HT-29 (cell line): Measurements from ENCODE around the gene GKAP1. TPM values are rescaled to one million over a fixed set of nuclear protein-coding genes. Genes with fewer than 3 reads are reported as not detected.
"Not testable (repeated sequence)": the region's sequence is repeated elsewhere in the genome, so short reads cannot be mapped to it uniquely, and the experiment has no call there.

Source experiments
- DNase-seq: peaks from one replicate; pipeline ENCODE4 v3.0.0-alpha.2; 2015; ENCODE audit warnings: low spot score
- total RNA-seq: library from RNA; depleted of rRNA; stranded (reverse); fragments of >200 nt; shearing (Covaris generic); gene quantifications from 2 replicates; pipeline ENCODE4 v1.2.3, GENCODE V29; 2014

Gene GKAP1
- total RNA-seq, 1 experiment from 2014 or later, result 0.74 TPM

DNA sequence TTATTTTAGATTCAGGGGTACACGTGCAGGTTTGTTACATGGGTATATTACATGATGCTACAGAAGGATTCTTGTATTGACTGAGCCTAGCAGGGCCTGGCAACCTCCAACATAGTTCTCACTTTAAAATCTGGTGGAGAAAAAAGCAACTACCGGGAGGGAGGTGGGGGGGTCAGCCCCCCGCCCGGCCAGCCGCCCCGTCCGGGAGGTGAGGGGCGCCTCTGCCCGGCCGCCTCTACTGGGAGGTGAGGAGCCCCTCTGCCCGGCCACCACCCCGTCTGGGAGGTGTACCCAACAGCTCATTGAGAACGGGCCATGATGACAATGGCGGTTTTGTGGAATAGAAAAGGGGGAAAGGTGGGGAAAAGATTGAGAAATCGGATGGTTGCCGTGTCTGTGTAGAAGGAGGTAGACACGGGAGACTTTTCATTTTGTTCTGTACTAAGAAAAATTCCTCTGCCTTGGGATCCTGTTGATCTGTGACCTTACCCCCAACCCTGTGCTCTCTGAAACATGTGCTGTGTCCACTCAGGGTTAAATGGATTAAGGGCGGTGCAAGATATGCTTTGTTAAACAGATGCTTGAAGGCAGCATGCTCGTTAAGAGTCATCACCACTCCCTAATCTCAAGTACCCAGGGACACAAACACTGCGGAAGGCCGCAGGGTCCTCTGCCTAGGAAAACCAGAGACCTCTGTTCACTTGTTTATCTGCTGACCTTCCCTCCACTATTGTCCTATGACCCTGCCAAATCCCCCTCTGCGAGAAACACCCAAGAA, 88.8 kb downstream of the GKAP1 start:
- not testable (repeated sequence) for DNase-seq

DNA sequence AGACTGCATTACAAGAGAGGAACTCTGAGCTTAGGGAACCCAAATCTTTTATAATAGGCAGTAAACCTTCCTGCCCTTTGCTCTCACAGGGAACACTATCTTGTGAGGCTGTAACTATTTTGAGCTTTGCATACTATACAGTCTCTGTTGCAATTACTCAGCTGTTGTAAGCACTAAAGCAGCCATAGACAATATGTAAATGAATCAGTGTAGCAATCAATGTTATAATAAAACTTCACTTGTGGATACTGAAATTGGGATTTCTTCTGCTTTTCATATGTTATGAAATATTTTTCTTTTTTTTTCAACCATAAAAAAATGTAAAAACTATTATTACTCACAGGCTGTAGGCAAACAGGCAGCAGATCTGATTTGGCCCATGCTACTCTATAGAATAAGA, 93.1 kb downstream of the GKAP1 start:
- DNase-seq, result no peak

DNA sequence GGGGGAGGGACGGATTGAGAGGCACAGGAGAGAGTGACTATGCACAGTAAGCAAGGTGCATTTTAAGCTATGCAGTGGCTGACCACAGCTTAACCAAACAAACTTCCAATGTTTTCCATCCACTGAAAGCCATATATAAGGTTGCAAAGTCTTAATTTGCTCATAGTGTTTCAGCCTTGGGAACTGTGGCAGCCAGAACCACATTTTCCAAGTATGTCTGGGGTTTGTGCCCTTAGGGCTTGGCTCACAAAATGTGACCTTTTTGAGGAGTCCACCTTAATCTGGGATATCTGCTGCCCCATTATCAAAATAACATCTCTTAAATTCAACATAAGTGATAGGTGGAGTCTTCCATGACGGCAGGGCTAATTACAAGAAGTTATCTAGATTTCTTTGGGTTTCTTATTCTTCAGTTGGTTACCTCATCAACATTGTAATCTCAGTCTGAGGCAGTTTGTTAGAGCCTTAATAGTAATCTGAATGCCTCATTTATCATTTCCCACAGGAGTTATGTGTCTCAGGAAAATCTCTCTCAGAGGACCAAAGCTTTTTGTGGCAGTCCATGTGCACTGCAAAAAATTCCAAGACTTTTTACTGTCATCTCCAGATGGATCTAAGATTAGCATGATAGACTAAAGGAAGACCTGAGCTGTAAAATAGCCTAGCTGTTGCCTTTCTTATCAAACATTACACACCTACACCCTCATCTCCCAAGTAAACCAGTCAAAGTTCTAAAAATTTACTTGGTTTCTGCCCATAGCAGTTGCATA, 94.7 kb downstream of the GKAP1 start:
- DNase-seq, result no peak

DNA sequence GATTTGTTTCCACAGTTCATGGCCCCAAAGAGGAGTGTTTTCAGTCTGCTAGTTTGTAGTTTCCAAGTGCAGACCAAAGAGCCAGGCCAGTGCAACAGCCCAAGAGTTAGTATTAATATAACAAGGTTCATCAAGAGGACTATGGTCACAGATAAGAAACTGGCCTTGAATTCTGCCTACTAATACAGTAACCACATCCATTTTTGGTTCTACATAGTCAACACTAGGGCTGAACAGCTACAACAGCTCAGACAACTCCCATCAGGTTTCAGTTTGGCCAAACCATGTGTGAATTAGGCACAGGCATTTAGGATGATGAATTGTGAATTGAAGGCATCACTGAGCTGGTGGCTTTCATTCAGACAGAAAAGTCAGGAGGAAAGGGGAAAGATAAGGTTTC, 96.1 kb downstream of the GKAP1 start:
- no peak for DNase-seq

DNA sequence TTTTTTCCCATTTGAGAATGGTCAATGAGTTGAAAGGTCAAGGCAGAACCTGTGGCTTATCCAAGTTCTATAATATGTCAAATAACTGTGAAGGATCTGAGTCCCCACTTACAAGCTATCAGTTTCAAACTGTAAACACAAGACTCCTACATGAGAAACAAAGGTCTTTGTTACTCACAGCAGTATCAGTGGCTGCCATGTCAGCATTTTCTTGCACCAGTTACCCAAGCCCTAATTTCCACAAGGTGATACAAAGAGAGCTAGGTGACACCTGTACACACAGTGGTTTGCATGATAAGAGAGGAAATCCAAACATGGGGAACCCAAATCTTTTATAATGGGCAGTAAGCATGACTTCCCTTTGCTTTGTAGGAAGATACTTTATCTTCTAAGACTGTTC, 101.8 kb downstream of the GKAP1 start:
- DNase-seq, result no peak

DNA sequence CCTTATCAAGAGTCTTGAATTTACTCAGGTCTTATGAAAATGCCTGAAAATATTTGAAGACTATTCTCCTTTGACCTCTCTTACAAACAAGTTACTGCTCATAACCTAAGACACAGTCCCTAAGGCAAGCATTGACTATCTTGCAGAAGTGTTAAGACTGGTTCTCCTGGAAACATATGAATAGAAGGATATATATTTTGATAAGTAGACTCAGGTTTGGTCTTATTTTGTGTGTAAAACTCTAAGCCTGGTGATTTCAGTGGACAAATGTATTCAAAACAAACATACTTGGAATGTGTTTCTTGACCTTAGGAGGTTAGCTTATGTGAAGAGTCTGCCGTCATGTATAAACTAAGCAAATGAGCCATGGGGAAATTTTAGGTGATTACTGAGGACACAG, 102.3 kb downstream of the GKAP1 start:
- DNase-seq, result no peak

DNA sequence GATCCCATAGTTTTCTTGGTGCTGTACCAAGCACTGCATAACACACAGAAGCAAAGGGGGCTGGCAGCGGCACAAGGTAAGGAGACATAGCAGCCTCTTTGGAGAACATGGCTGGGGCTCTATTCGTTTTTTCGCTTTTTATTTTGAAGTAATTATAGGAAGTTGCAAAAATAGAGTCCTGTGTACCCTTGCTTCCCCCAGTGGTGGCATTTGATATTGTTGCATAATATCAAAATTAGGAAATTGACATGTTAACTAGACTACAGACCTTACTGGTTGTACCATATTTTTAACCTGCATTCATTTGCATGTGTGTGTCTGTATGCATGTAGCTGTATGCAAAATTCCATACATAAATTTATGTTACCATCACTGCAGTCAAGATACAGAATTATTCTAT, 103.2 kb downstream of the GKAP1 start:
- DNase-seq, result no peak

DNA sequence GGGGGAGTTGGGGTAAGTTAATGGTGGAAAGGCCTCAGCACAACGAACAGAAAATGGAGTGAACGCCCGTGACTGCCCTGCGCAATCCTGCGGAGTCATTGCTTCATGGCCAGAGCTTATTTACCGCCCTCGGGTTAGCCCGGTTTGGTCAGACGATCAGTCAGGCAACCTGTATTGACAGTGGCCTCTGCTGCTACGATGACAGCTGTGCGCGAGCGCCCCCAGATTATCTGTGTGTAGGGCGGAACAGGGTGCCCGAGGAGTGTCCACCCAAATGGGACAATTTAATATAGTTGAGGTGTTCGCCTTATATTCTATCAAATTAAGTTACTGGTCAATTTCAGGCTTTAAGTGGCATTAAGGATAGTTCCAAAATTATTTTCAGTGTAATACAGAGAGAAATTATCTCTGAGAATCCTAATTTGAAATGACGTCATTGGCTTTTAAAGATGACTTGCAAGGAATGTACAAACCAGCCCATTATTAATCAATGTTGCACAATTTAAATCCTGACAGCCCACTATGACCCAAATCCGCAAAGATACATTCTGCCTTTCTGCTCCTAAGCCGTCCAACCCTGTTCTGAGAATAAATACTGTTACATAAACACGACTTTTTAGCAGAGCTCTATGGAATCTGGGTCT, 108.9 kb downstream of the GKAP1 start:
- peak; percentile 68 for DNase-seq

DNA sequence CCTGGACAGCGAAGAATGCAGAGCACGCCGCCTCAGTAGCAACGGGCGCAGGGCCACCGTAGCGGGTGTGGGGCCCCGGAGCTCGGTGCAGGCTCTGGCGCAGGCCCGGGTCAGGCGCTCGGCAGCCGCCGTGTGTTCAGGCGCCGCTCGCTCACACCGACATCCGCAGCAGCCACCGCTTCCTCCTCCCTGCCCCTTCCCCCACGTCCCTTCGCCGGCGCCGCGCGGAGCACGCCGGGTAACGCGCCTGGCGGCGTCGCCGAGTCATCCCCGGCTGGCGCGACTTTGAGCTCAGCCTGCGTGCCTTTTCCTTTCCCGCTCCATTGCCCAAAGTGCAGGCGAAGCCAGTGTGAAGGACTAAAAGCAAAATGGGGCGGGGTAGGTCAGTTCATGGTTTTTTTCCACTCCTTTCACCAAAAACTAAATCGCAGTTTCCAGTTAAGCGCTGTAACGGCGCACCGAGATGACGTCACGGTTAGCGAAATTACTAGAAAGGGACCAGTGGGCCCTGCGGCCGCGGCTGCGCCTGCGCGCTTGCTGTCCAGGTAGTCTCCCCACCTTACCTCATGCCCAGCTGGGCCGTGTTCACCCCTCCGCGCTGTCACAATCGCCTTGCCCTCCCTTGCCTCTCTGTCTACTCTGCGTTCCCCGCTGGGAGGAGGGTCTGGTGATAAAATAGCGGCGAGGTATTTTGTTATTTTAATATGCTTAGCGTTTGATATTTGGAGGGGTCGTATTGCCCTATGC, 109.6 kb downstream of the GKAP1 start, which contains the start of gene UBQLN1:
Gene UBQLN1, minus strand, starts transcription at position 191 of the 747 bp plus-strand sequence. CDS start 279 bp downstream, outside the sequence.
- peak; percentile 94 for DNase-seq

DNA sequence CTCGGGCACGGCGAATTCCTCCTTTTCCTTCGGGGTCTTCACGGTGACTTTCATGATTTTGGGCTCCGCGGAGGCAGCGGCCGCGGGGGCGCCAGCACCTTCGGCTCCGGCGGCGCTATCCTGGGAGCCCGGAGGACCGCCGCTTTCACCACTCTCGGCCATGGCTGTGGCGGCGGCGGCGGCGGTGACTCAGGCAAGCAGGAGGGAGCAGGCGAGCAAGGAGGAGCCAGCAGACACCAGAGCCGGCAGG, 110.1 kb downstream of the GKAP1 start:
- no peak for DNase-seq

DNA sequence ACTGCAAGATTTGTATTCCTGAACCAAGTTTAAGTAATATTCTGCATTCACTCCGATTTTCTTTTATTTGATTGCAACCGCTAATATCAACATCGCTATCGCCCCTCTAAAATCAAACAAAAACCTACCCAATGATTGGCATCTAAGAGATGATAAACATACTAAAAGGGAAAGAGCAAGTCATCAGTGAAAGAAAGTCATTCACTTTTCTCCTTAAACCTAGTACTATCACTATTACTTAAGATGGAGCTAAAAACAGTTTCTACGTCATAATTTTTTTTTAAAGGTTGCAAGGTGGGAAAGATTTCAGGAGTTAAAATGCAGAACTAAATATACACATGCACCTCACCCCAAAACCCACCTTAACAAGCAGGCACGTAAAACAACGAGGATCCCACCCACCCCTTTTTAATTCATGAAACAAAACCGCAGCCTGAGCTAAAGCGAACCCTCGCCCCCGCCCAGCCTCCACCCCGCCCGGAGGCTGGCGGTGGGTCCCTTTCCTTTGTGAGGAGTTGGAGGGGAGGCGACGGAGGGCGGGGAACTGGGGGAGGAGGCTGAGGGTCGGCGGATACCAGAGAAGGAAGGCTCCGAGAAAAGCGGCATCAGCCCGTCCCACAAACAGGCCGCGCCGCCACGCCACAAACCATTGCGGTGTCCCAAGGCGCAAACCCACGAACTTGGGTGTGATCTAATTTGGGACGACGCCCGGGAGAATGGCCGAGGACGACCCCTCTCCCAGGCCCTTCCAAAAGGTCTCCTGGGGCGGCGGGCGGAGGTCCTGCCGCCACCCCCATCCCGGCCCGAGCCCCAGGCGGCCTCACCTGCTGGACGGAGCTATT, 110.7 kb downstream of the GKAP1 start:
- DNase-seq, result peak; percentile 29

DNA sequence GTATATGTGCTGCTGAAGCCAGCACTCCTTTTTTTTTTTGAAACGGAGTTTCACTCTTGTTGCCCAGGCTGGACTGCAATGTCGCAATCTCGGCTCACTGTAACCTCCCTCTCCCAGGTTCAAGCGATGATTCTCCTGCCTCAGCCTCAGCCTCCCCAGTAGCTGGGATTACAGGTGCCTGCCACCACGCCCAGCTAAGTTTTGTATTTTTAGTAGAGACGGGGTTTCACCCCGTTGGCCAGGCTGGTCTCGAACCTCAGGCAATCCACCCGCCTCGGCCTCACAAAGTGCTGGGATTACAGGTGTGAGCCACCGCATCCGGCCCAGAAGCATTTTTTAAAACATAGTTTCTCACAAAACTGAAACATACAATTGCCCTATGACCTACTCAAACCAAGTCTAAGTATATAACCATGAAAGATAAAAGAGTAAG, 112.3 kb downstream of the GKAP1 start:
- not testable (repeated sequence) for DNase-seq

DNA sequence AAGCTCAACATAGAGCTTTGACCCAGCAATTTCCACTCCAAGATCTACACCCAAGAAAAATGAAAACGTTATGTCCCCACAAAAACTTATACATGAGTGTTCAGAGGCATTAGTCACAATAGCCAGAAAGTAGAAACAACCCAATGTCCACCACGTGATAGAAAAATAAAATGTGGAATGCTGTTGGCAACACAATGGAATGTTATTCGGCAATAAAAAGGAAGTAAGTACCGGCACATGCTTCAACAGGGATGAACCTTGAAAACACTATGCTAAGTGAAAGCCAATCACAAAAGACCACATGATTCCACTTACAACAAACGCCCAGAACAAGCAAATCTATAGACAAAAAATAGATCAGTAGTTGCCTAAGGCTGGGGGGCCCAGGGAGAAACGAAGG, 115.8 kb downstream of the GKAP1 start:
- no peak for DNase-seq

DNA sequence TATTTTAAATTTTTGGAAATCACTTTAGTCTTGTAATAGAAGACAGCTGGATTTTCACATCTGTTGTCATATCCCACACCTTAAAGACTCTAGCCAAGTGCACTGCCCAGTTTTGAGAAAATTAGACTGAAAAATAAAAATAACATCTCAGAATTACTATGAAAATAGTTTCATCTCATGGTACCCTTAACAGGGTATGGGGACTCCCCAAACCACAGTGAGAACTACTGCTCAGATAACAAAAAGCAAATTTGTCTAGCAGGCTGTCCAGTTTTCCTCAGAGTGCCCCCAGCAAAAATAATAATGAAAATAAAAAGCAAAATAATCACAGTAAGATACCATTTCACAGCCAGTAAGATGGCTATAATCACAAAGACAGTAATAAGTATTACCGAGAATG, 116.3 kb downstream of the GKAP1 start:
- DNase-seq, result no peak

DNA sequence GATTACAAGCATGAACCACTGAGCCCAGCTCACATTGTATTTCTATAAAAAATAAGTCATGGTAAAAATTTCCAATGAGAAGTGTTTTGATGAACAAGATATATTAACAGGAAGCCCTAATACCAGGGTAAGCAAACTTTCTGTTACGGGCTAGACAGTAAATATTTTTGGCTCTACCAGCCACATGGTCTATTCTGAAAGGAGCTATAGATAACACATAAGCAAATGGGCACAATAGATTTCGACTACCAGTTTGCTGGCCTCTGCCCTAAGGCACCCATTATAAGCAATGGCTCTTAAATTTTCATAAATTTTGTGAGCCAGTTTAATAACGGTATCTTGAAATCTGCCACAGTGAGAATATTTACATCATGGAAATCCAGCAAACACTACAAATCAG, 118.0 kb downstream of the GKAP1 start:
- no peak for DNase-seq

DNA sequence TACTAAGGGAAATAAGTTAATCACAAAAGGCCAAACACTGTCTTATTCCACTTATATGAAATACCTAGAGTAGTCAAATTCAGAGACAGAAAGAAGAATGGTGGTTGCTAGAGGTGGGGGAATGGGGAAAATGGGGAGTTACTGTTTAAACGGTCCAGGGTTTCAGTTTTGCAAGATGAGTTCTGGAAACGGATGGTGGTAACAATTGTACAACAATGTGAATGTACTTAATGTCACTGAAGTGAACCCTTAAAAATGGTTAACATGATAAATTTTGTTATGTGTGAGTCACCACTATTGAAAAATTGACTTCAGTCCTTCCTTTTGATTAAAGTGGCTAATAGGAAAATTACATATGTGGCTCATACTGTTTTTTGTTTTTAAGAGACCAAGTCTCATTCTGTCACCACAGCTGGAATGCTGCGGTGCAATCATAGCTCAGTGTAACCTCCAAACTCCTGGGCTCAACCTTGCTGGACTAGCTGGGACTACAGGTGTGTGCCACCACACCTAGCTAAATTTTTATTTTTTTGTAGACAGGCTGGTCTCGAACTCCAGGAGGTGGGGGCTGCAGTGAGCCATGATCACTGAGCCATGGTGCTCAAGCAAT, 118.5 kb downstream of the GKAP1 start:
- no peak for DNase-seq

DNA sequence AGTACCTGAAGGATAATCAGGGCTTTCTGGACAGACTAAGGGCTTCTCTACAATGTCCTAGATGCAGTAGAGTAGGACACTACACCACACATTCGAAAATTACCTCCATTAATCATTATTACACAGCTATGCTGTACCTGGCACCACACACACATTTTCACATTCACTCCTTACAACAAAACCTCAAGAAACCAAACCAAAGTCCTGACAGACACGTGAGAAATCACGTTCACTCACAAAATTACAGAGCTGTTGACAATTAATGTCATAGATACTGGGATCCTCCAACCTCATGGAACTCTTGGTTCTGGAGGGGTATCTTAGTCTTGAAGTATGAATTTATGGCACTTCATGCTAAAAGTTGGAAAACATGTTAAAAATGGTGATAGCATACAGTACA, 126.1 kb downstream of the GKAP1 start:
- DNase-seq, result no peak
